HepG2 (cell line): ENCODE measurements around the gene RGPD6. TPM values are rescaled to one million over a fixed set of nuclear protein-coding genes. Genes with fewer than 3 reads are reported as not detected.
"Not testable (repeated sequence)": the region's sequence is repeated elsewhere in the genome, so short reads cannot be mapped to it uniquely, and the experiment has no call there.

ENCODE experiments used
- ATAC-seq: fragments of 200-7000 bp; cut with Tn5 transposase; 3 replicates; pipeline ENCODE4 v1.9.1; 2020; ENCODE audit warnings: mild to moderate bottlenecking, moderate library complexity
- BruUV-seq: library from RNA; stranded (reverse); fragments of 400-500 nt; replicated peaks from 2 replicates; lab custom pipeline; 2021; lab: Mats Ljungman, UMichigan
- CTCF ChIA-PET: fragments of 300-600 bp; formaldehyde crosslinking; extraction: SDS; loops from one replicate; lab custom pipeline; 2021; ENCODE audit warnings: low total read pairs, inconsistent platforms, low intra/inter-chr PET ratio; lab: Yijun Ruan, JAX
- POLR2A ChIA-PET: fragments of 350-600 bp; sonication (Branson Sonifier 250); formaldehyde crosslinking; loops from one replicate; lab custom pipeline; 2020; ENCODE audit warnings: antibody characterized with exemption, inconsistent platforms; lab: Yijun Ruan, JAX
- DNase-seq: peaks from one replicate; pipeline ENCODE4 v3.0.0-alpha.2; 2015; ENCODE audit warnings: low spot score
- FAIRE-seq: peaks from 3 replicates; lab custom pipeline; 2011; peaks lifted over from hg19 to GRCh38; lab: Jason Lieb, UNC
- H2AFZ ChIP-seq: one replicate; pipeline ENCODE4 v1.6.1; 2011; ENCODE audit warnings: low read length, inconsistent platforms
- H3K27ac ChIP-seq: fragments of 300-600 bp; 3 replicates; pipeline ENCODE4 v1.8.0; 2011; ENCODE audit warnings: mixed run types, mild to moderate bottlenecking, mixed read lengths, low read length, inconsistent platforms; ENCODE audit not compliant: insufficient read depth; ENCODE audit errors: extremely low read length
- H3K27me3 ChIP-seq, 2 experiments: fragments of 200-600 bp in 1 of 2; 2 replicates in 1 of 2; 3 replicates in 1 of 2; pipeline versions ENCODE4 v1.6.0 to v1.8.0; 2011; ENCODE audit warnings: low read length in 2 of 2, mild to moderate bottlenecking in 2 of 2, moderate library complexity in 2 of 2, inconsistent platforms in 1 of 2; ENCODE audit not compliant: insufficient read depth in 2 of 2, control insufficient read depth in 1 of 2
- H3K36me3 ChIP-seq, 2 experiments: fragments of 200-600 bp in 1 of 2; replicated peaks in 1 of 2; 2 replicates in 1 of 2; 3 replicates in 1 of 2; pipeline versions ENCODE4 v1.5.1 to v1.8.0; 2011; ENCODE audit warnings: low read length in 2 of 2, inconsistent platforms in 1 of 2; ENCODE audit not compliant: insufficient read depth in 2 of 2, control insufficient read depth in 1 of 2
- H3K4me1 ChIP-seq: 2 replicates; pipeline ENCODE4 v1.5.1; 2012; ENCODE audit warnings: low read length, inconsistent platforms; ENCODE audit not compliant: insufficient read depth
- H3K4me2 ChIP-seq: 2 replicates; pipeline ENCODE4 v1.6.0; 2011; ENCODE audit warnings: low read depth, low read length, inconsistent platforms
- H3K4me3 ChIP-seq, 3 experiments: fragments of 200-600 bp in 1 of 3; sonication (generic), shearing (Covaris generic) in 1 of 3; replicated peaks in 1 of 3; 2 replicates each; pipeline ENCODE4 v1.5.1; 2011 to 2016; ENCODE audit warnings: low read length in 3 of 3, inconsistent platforms in 2 of 3, low read depth in 2 of 3, mild to moderate bottlenecking in 2 of 3, control low read depth in 1 of 3, mixed read lengths in 1 of 3; ENCODE audit not compliant: insufficient read depth in 1 of 3
- H3K79me2 ChIP-seq: one replicate; pipeline ENCODE4 v1.6.1; 2011; ENCODE audit warnings: low read length, inconsistent platforms; ENCODE audit not compliant: insufficient read depth
- H3K9ac ChIP-seq: 2 replicates; pipeline ENCODE4 v1.6.0; 2011; ENCODE audit warnings: mild to moderate bottlenecking, low read depth, low read length, inconsistent platforms; ENCODE audit not compliant: insufficient read depth
- H3K9me3 ChIP-seq: 2 replicates; pipeline ENCODE4 v1.5.1; 2012; ENCODE audit warnings: mild to moderate bottlenecking, low read length
- H4K20me1 ChIP-seq: 2 replicates; pipeline ENCODE4 v1.6.0; 2011; ENCODE audit warnings: inconsistent platforms, mild to moderate bottlenecking, low read length, moderate library complexity; ENCODE audit not compliant: insufficient read depth
- WGBS: methylation state at CpG from one replicate; pipeline ENCODE4 v1.1.6; 2017; ENCODE audit warnings: low lambda C conversion rate; 5-methylcytosine and 5-hydroxymethylcytosine counted together
- in situ Hi-C: cut with HindIII; loops from 2 replicates; pipeline ENCODE4 v1.10.0; 2017; ENCODE audit warnings: low pct_unique_long_range_greater_than_20kb; ENCODE audit not compliant: extremely low pct_ligation_motif_present
- intact Hi-C: fragments of 100-400 bp; cut with micrococcal nuclease; formaldehyde crosslinking; loops from one replicate; pipeline ENCODE4 v1.10.0; 2022; ENCODE audit not compliant: unreplicated experiment
- polyA plus RNA-seq, 8 experiments: library from polyadenylated mRNA; depleted of rRNA in 3 of 8; stranded (reverse) in 7 of 8; unstranded in 1 of 8; fragments of >200 nt; fragmentation: Illumina TruSeq in 4 of 8; extraction: Trizol in 4 of 8; gene quantifications; 2 replicates each; pipeline versions ENCODE4 v1.2.1 to v1.2.3, GENCODE V29; 2011 to 2016; ENCODE audit warnings: low read depth in 4 of 8, missing spikeins in 1 of 8, mixed read lengths in 1 of 8; ENCODE audit not compliant: insufficient read depth in 1 of 8
- total RNA-seq, 5 experiments: library from RNA; depleted of rRNA; stranded (reverse); fragments of >200 nt; fragmentation: Illumina TruSeq; extraction: Trizol; gene quantifications; 2 replicates each; pipeline ENCODE4 v1.2.3, GENCODE V29; 2016; ENCODE audit warnings: low read depth in 1 of 5

RGPD6 gene
- total and polyA plus RNA-seq, 2 of the 13 experiments (the other 11 are each of a cell fraction or from before 2014, with no cell fraction given) = 12.0 to 28.4 TPM

DNA sequence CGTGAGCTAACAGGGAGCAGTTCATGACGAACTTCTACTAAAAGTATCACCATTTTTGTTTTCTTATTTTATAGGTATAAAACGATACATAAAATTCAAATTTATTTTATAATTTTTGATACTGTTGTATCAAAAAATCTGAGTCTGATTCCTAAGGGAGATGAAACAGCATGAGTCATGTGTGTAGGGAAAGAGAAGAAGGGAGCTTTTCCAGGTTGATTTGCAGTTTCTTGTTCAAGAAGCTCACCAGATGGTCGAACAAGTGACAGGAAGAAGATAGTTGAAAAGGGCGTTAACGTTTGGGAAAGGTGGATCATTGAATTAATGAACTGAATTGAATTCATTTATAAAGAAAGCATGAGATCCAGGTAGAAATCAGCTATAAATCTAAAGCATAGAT, 81.0 kb downstream of the RGPD6 start:
- H3K27ac ChIP-seq, H3K9ac ChIP-seq, H3K9me3 ChIP-seq, CTCF ChIA-PET, intact Hi-C loops, H3K4me2 ChIP-seq, H3K27me3 ChIP-seq, DNase-seq, H3K79me2 ChIP-seq, H3K4me3 ChIP-seq, ATAC-seq, H4K20me1 ChIP-seq, POLR2A ChIA-PET, FAIRE-seq, in situ Hi-C loops, BruUV-seq, H2AFZ ChIP-seq, H3K4me1 ChIP-seq, H3K36me3 ChIP-seq: not testable (repeated sequence)
- WGBS = no CpG with 5 or more reads among the region's 6 CpGs

DNA sequence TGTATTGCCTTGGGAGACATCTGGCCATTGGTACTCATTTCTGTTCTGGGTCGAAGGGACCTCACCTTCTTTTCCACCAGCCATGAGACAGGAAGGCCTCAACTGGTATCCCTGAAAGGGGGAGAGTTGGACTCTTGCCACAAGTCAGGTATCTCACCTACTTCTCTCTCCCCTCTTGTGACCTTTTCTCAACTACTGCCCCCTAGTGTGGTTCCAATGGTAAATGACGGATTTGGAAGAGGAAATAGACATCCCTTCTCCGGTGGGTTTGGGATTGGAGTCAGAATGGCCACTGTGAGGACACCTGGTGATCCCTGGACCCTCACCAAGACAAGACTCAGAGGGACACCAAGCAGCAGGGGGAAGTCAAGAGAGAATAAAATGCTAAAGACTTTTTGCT, 82.5 kb downstream of the RGPD6 start:
- in situ Hi-C loops, H3K27ac ChIP-seq, H3K9ac ChIP-seq, H3K27me3 ChIP-seq, DNase-seq, BruUV-seq, ATAC-seq, H3K79me2 ChIP-seq, H3K4me1 ChIP-seq, H3K4me3 ChIP-seq, H3K9me3 ChIP-seq, H3K36me3 ChIP-seq, FAIRE-seq, H2AFZ ChIP-seq, intact Hi-C loops, CTCF ChIA-PET, H4K20me1 ChIP-seq, POLR2A ChIA-PET, H3K4me2 ChIP-seq: not testable (repeated sequence)
- WGBS = no CpG with 5 or more reads among the region's 3 CpGs

DNA sequence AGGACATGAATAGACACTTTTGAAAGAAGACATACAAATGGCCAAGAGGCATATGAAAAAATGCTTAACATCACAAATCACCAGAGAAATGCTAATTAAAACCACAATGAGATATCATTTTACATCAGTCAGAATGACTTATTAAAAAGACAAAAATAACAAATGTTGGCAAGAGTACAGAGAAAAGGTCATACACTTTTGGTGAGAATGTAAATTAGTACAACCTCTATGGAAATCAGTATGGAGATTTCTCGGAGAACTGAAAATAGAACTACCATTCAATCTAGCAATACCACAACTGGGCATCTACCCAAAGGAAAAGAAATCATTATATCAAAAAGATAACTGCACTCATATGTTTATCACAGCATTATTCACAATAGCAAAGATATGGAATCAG, 88.0 kb downstream of the RGPD6 start:
- H2AFZ ChIP-seq, H3K27me3 ChIP-seq, in situ Hi-C loops, H3K4me2 ChIP-seq, H3K9ac ChIP-seq, H3K4me3 ChIP-seq, H4K20me1 ChIP-seq, DNase-seq, H3K36me3 ChIP-seq, H3K9me3 ChIP-seq, POLR2A ChIA-PET, FAIRE-seq, CTCF ChIA-PET, H3K27ac ChIP-seq, H3K79me2 ChIP-seq, ATAC-seq, BruUV-seq, intact Hi-C loops, H3K4me1 ChIP-seq: not testable (repeated sequence)
- WGBS = no CpG with 5 or more reads among the region's 1 CpG

GRCh38 chr2:110482697-110483096, 94.3 kb downstream of the RGPD6 start:
- BruUV-seq, H2AFZ ChIP-seq, ATAC-seq, POLR2A ChIA-PET, H3K4me3 ChIP-seq, H3K79me2 ChIP-seq, intact Hi-C loops, H3K4me1 ChIP-seq, DNase-seq, H3K9me3 ChIP-seq, H3K9ac ChIP-seq, in situ Hi-C loops, H3K27me3 ChIP-seq, H3K36me3 ChIP-seq, H3K27ac ChIP-seq, CTCF ChIA-PET, FAIRE-seq, H3K4me2 ChIP-seq, H4K20me1 ChIP-seq: not testable (repeated sequence)
- WGBS = no CpG with 5 or more reads among the region's 4 CpGs
